ENCODE data around the gene TRAF6. TPM values are rescaled to one million over a fixed set of nuclear protein-coding genes. Genes with fewer than 3 reads are reported as not detected.

The TRAF6 gene
- total RNA-seq, 1 donor from 2014 or later, result 9.0 TPM

- H3K27me3 Mint-ChIP-seq (ENCODE audit: low read depth), result peaks cover 11% of the 10 kb centered on the region
- intact Hi-C loops (cut with micrococcal nuclease), result no loop called here
- H3K9me3 Mint-ChIP-seq, result no peaks in the 10 kb centered on the region
- DNase-seq (ENCODE audit: low spot score), result no peak
- no peaks in the 10 kb centered on the region for H3K36me3 Mint-ChIP-seq (ENCODE audit: low read depth)
- no peak overlapping the region for H3K4me3 Mint-ChIP-seq (ENCODE audit: low read depth)
- no peak overlapping the region for H3K27ac Mint-ChIP-seq
- H3K4me1 Mint-ChIP-seq (ENCODE audit: low read depth), result no peaks in the 10 kb centered on the region
Observed at GRCh38 chr11:36464720-36465119, 45.4 kb downstream of the TRAF6 start.

- intact Hi-C loops (cut with micrococcal nuclease), result no loop called here
- no peak for DNase-seq (ENCODE audit: low spot score)
Observed at GRCh38 chr11:36463781-36464180, 46.3 kb downstream of the TRAF6 start.

GRCh38 chr11:36462321-36462720 lies 47.8 kb downstream of the TRAF6 start:
- no peak for DNase-seq (ENCODE audit: low spot score)
- H3K36me3 Mint-ChIP-seq (ENCODE audit: low read depth), result peaks cover 3% of the 10 kb centered on the region
- H3K9me3 Mint-ChIP-seq, result no peaks in the 10 kb centered on the region
- peaks cover 11% of the 10 kb centered on the region for H3K27me3 Mint-ChIP-seq (ENCODE audit: low read depth)
- no peak overlapping the region for H3K4me3 Mint-ChIP-seq (ENCODE audit: low read depth)
- H3K27ac Mint-ChIP-seq, result no peak overlapping the region
- no peaks in the 10 kb centered on the region for H3K4me1 Mint-ChIP-seq (ENCODE audit: low read depth)
- intact Hi-C loops (cut with micrococcal nuclease), result no loop called here

More at GRCh38 chr11:36463781-36464180, 46.3 kb downstream of the TRAF6 start:
- Mint-ChIP-seq H3K27ac (no peak overlapping the region), H3K36me3 (ENCODE audit: low read depth) (no peaks in the 10 kb centered on the region), H3K27me3 (ENCODE audit: low read depth) (peaks cover 9% of the 10 kb centered on the region), H3K4me1 (ENCODE audit: low read depth) (no peaks in the 10 kb centered on the region), H3K4me3 (ENCODE audit: low read depth) (no peak overlapping the region), H3K9me3 (no peaks in the 10 kb centered on the region)

GRCh38 chr11:36460220-36460619 lies 49.9 kb downstream of the TRAF6 start:
- DNase-seq (ENCODE audit: low spot score), result no peak
- intact Hi-C loops (cut with micrococcal nuclease), result no loop called here
- H3K9me3 Mint-ChIP-seq, result no peaks in the 10 kb centered on the region

GRCh38 chr11:36459046-36459445 lies 51.0 kb downstream of the TRAF6 start:
- DNase-seq (ENCODE audit: low spot score), result no peak
- no peak overlapping the region for H3K4me3 Mint-ChIP-seq (ENCODE audit: low read depth)
- peaks cover 12% of the 10 kb centered on the region for H3K4me1 Mint-ChIP-seq (ENCODE audit: low read depth)
- intact Hi-C loops (cut with micrococcal nuclease), result no loop called here
- H3K27me3 Mint-ChIP-seq (ENCODE audit: low read depth), result peaks cover 8% of the 10 kb centered on the region
- H3K9me3 Mint-ChIP-seq, result no peaks in the 10 kb centered on the region
- H3K36me3 Mint-ChIP-seq (ENCODE audit: low read depth), result peaks cover 3% of the 10 kb centered on the region
- H3K27ac Mint-ChIP-seq, result no peak overlapping the region

More at GRCh38 chr11:36460220-36460619, 49.9 kb downstream of the TRAF6 start:
- Mint-ChIP-seq H3K4me3 (ENCODE audit: low read depth) (no peak overlapping the region), H3K27me3 (ENCODE audit: low read depth) (peaks cover 11% of the 10 kb centered on the region), H3K27ac (no peak overlapping the region), H3K4me1 (ENCODE audit: low read depth) (peaks cover 7% of the 10 kb centered on the region), H3K36me3 (ENCODE audit: low read depth) (peaks cover 3% of the 10 kb centered on the region)

GRCh38 chr11:36458129-36458915 lies 51.8 kb downstream of the TRAF6 start:
- no peak overlapping the region for H3K27ac Mint-ChIP-seq
- peaks cover 19% of the 10 kb centered on the region for H3K4me1 Mint-ChIP-seq (ENCODE audit: low read depth)
- peaks cover 8% of the 10 kb centered on the region for H3K36me3 Mint-ChIP-seq (ENCODE audit: low read depth)
- no peak overlapping the region for H3K4me3 Mint-ChIP-seq (ENCODE audit: low read depth)
- H3K27me3 Mint-ChIP-seq (ENCODE audit: low read depth), result peaks cover 8% of the 10 kb centered on the region
- intact Hi-C loops (cut with micrococcal nuclease), result no loop called here
- no peaks in the 10 kb centered on the region for H3K9me3 Mint-ChIP-seq
- no peak for DNase-seq (ENCODE audit: low spot score)

GRCh38 chr11:36456156-36456555 lies 53.9 kb downstream of the TRAF6 start:
- H3K4me1 Mint-ChIP-seq (ENCODE audit: low read depth), result peaks cover 40% of the 10 kb centered on the region
- no peak overlapping the region for H3K27ac Mint-ChIP-seq
- peaks cover 15% of the 10 kb centered on the region for H3K36me3 Mint-ChIP-seq (ENCODE audit: low read depth)
- H3K4me3 Mint-ChIP-seq (ENCODE audit: low read depth), result no peak overlapping the region
- intact Hi-C loops (cut with micrococcal nuclease), result no loop called here
- no peaks in the 10 kb centered on the region for H3K9me3 Mint-ChIP-seq
- no peak for DNase-seq (ENCODE audit: low spot score)
- peaks cover 5% of the 10 kb centered on the region for H3K27me3 Mint-ChIP-seq (ENCODE audit: low read depth)

- Mint-ChIP-seq H3K36me3 (ENCODE audit: low read depth) (peaks cover 20% of the 10 kb centered on the region), H3K9me3 (no peaks in the 10 kb centered on the region), H3K4me1 (ENCODE audit: low read depth) (peaks cover 45% of the 10 kb centered on the region), H3K27me3 (ENCODE audit: low read depth) (peaks cover 5% of the 10 kb centered on the region), H3K4me3 (ENCODE audit: low read depth) (no peak overlapping the region), H3K27ac (no peak overlapping the region)
- DNase-seq (ENCODE audit: low spot score), result no peak
- intact Hi-C loops (cut with micrococcal nuclease), result no loop called here
Observed at GRCh38 chr11:36455658-36456111, 54.4 kb downstream of the TRAF6 start.

GRCh38 chr11:36454941-36455631 lies 55.0 kb downstream of the TRAF6 start:
- no peak overlapping the region for H3K27ac Mint-ChIP-seq
- DNase-seq (ENCODE audit: low spot score), result no peak
- peaks cover 51% of the 10 kb centered on the region for H3K4me1 Mint-ChIP-seq (ENCODE audit: low read depth)
- intact Hi-C loops (cut with micrococcal nuclease), result no loop called here
- H3K36me3 Mint-ChIP-seq (ENCODE audit: low read depth), result peaks cover 21% of the 10 kb centered on the region
- no peak overlapping the region for H3K4me3 Mint-ChIP-seq (ENCODE audit: low read depth)
- H3K9me3 Mint-ChIP-seq, result no peaks in the 10 kb centered on the region
- peaks cover 2% of the 10 kb centered on the region for H3K27me3 Mint-ChIP-seq (ENCODE audit: low read depth)

- intact Hi-C loops (cut with micrococcal nuclease), result no loop called here
- no peak overlapping the region for H3K27ac Mint-ChIP-seq
- peaks cover 5% of the 10 kb centered on the region for H3K27me3 Mint-ChIP-seq (ENCODE audit: low read depth)
- H3K4me1 Mint-ChIP-seq (ENCODE audit: low read depth), result peaks cover 55% of the 10 kb centered on the region
- DNase-seq (ENCODE audit: low spot score), result no peak
- no peaks in the 10 kb centered on the region for H3K9me3 Mint-ChIP-seq
- H3K4me3 Mint-ChIP-seq (ENCODE audit: low read depth), result no peak overlapping the region
- peaks cover 25% of the 10 kb centered on the region for H3K36me3 Mint-ChIP-seq (ENCODE audit: low read depth)
Observed at GRCh38 chr11:36454551-36454940, 55.5 kb downstream of the TRAF6 start.

- peaks cover 31% of the 10 kb centered on the region for H3K36me3 Mint-ChIP-seq (ENCODE audit: low read depth)
- no peak for DNase-seq (ENCODE audit: low spot score)
- H3K9me3 Mint-ChIP-seq, result no peaks in the 10 kb centered on the region
- peaks cover 55% of the 10 kb centered on the region for H3K4me1 Mint-ChIP-seq (ENCODE audit: low read depth)
- H3K27ac Mint-ChIP-seq, result no peak overlapping the region
- H3K4me3 Mint-ChIP-seq (ENCODE audit: low read depth), result peak overlapping the region; percentile 1
- peaks cover 5% of the 10 kb centered on the region for H3K27me3 Mint-ChIP-seq (ENCODE audit: low read depth)
- intact Hi-C loops (cut with micrococcal nuclease), result loop anchor here (1.0 to 2.0 kb wide), 4 partner anchors 11 to 99 kb away; no protein-coding TSS in a partner anchor
Observed at GRCh38 chr11:36453678-36454077, 56.4 kb downstream of the TRAF6 start.

GRCh38 chr11:36452961-36453360 lies 57.1 kb downstream of the TRAF6 start:
- Mint-ChIP-seq H3K4me1 (ENCODE audit: low read depth) (peaks cover 55% of the 10 kb centered on the region), H3K4me3 (ENCODE audit: low read depth) (no peak overlapping the region), H3K27ac (peak overlapping the region; percentile 70), H3K9me3 (no peaks in the 10 kb centered on the region), H3K36me3 (ENCODE audit: low read depth) (peaks cover 38% of the 10 kb centered on the region), H3K27me3 (ENCODE audit: low read depth) (peaks cover 6% of the 10 kb centered on the region)
- no peak for DNase-seq (ENCODE audit: low spot score)
- intact Hi-C loops (cut with micrococcal nuclease), result loop anchor here (1.0 to 2.0 kb wide), 5 partner anchors 11 to 99 kb away; no protein-coding TSS in a partner anchor

Data from activated T-helper 2 cell treated with anti-CD3 and anti-CD28 coated beads, Interferon-gamma antibody, Interleukin-2, Interleukin-4, amounts not matched to agents 10 μg/mL and 5 μg/mL and 100 μg/mL, durations not matched to agents 14 hours and 24 hours and 36 hours (primary cell).